ENCODE measurements around the gene S100A6.

S100A6 gene

GRCh38 chr1:153548722-153549688 lies 13.2 kb upstream of the S100A6 start, which contains the start of gene S100A3:
Gene S100A3 (minus strand): TSS chr1:153549258. CDS start chr1:153548485, 773 bp downstream.
- peak within 1 kb of the TSS; percentile 86 to 100 (median 95) for H3K4me2 ChIP-seq

GRCh38 chr1:153547560-153548551 lies 12.1 kb upstream of the S100A6 start:
- TF ChIP-seq Cebpa-rat (IDR thresholded peaks at IDR 0.05): no peak
- Histone ChIP-seq H3K9ac (peak overlapping the region in 9 of 11 experiments; percentile 16 to 79 (median 74); a peak in 16 of 22 replicates), H3K27ac (peak overlapping the region in 9 of 11 experiments; percentile 5 to 85 (median 81); a peak in 15 of 22 replicates), H3K36me3 (peaks cover 0 to 20% (median 15%) of the 10 kb centered on the region in 11 experiments; a peak in 13 of 22 replicates), H3K4me1 (peaks cover 86 to 97% (median 88%) of the 10 kb centered on the region in 10 experiments), H3K27me3 (no peaks in the 10 kb centered on the region), H3K4me2 (peak overlapping the region; percentile 86 to 100 (median 95)), H4K20me1 (peaks cover 0 to 26% (median 0%) of the 10 kb centered on the region in 11 experiments; a peak in 6 of 22 replicates), H3K9me3 (replicated peaks in 1 of 11) (no peaks in the 10 kb centered on the region), H3K4me3 (no peak overlapping the region)

More at GRCh38 chr1:153548722-153549688, 13.2 kb upstream of the S100A6 start, which contains the start of gene S100A3:
- Histone ChIP-seq H4K20me1 (peaks cover 0 to 14% (median 0%) of the 10 kb centered on the region in 11 experiments; a peak in 6 of 22 replicates), H3K4me3 (no peak within 1 kb of the TSS), H3K27ac (peak within 1 kb of the TSS in 8 of 11 experiments; percentile 38 to 83 (median 67); a peak in 14 of 22 replicates), H3K9me3 (replicated peaks in 1 of 11) (no peaks in the 10 kb centered on the region), H3K27me3 (no peaks in the 10 kb centered on the region), H3K4me1 (peaks cover 83 to 97% (median 88%) of the 10 kb centered on the region in 10 experiments), H3K36me3 (peaks cover 0 to 9% (median 6%) of the 10 kb centered on the region in 11 experiments; a peak in 12 of 22 replicates), H3K9ac (peak within 1 kb of the TSS in 7 of 11 experiments; percentile 1 to 43 (median 24); a peak in 7 of 22 replicates)
- TF ChIP-seq Cebpa-rat (IDR thresholded peaks at IDR 0.05): no peak

- peaks cover 0 to 34% (median 0%) of the 10 kb centered on the region in 11 experiments; a peak in 6 of 22 replicates for H4K20me1 ChIP-seq
- no peak for TF ChIP-seq Cebpa-rat (IDR thresholded peaks at IDR 0.05)
- peak overlapping the region; percentile 66 to 79 (median 76); a peak in 21 of 22 replicates for H3K9ac ChIP-seq
- H3K9me3 ChIP-seq (replicated peaks in 1 of 11): no peaks in the 10 kb centered on the region
- peak overlapping the region; percentile 86 to 100 (median 95) for H3K4me2 ChIP-seq
- H3K4me1 ChIP-seq: peaks cover 90 to 100% (median 97%) of the 10 kb centered on the region in 10 experiments
- H3K36me3 ChIP-seq: peaks cover 0 to 25% (median 15%) of the 10 kb centered on the region in 11 experiments; a peak in 13 of 22 replicates
- H3K27ac ChIP-seq: peak overlapping the region; percentile 61 to 85 (median 78); a peak in 21 of 22 replicates
- H3K27me3 ChIP-seq: no peaks in the 10 kb centered on the region
- peak overlapping the region in 5 of 10 experiments; percentile 18 to 82 (median 69); a peak in 9 of 20 replicates for H3K4me3 ChIP-seq
Observed at GRCh38 chr1:153546796-153547559, 11.2 kb upstream of the S100A6 start.

GRCh38 chr1:153546371-153546770 lies 10.6 kb upstream of the S100A6 start:
- Histone ChIP-seq H3K4me3 (peak overlapping the region in 8 of 10 experiments; percentile 34 to 82 (median 66); a peak in 14 of 20 replicates), H3K9me3 (replicated peaks in 1 of 11) (no peaks in the 10 kb centered on the region), H4K20me1 (peaks cover 0 to 35% (median 0%) of the 10 kb centered on the region in 11 experiments; a peak in 6 of 22 replicates), H3K4me1 (peaks cover 90 to 100% (median 100%) of the 10 kb centered on the region in 10 experiments), H3K4me2 (peak overlapping the region; percentile 86 to 100 (median 95)), H3K36me3 (peaks cover 0 to 25% (median 15%) of the 10 kb centered on the region in 11 experiments; a peak in 13 of 22 replicates), H3K27me3 (no peaks in the 10 kb centered on the region), H3K27ac (peak overlapping the region; percentile 61 to 85 (median 78)), H3K9ac (peak overlapping the region; percentile 66 to 79 (median 76))
- no peak for TF ChIP-seq Cebpa-rat (IDR thresholded peaks at IDR 0.05)

GRCh38 chr1:153545067-153546055 lies 9.6 kb upstream of the S100A6 start, which contains the start of gene S100A4:
Gene S100A4 (minus strand): TSS chr1:153545806. CDS start chr1:153544794, 1,012 bp downstream.
- peak within 1 kb of the TSS; percentile 66 to 79 (median 76) for H3K9ac ChIP-seq
- H3K4me3 ChIP-seq: peak within 1 kb of the TSS; percentile 34 to 82 (median 62)
- no peak for TF ChIP-seq Cebpa-rat (IDR thresholded peaks at IDR 0.05)
- peaks cover 0 to 25% (median 15%) of the 10 kb centered on the region in 11 experiments; a peak in 13 of 22 replicates for H3K36me3 ChIP-seq
- H3K9me3 ChIP-seq (replicated peaks in 1 of 11): no peaks in the 10 kb centered on the region
- H4K20me1 ChIP-seq: peaks cover 0 to 35% (median 0%) of the 10 kb centered on the region in 11 experiments; a peak in 6 of 22 replicates
- peaks cover 90 to 100% (median 100%) of the 10 kb centered on the region in 10 experiments for H3K4me1 ChIP-seq
- H3K27ac ChIP-seq: peak within 1 kb of the TSS; percentile 61 to 85 (median 78)
- H3K4me2 ChIP-seq: peak within 1 kb of the TSS; percentile 86 to 100 (median 95)
- H3K27me3 ChIP-seq: no peaks in the 10 kb centered on the region

GRCh38 chr1:153544453-153545066 lies 8.8 kb upstream of the S100A6 start:
- Histone ChIP-seq H3K4me2 (peak overlapping the region; percentile 86 to 100 (median 95)), H3K4me1 (peaks cover 90 to 100% (median 100%) of the 10 kb centered on the region in 10 experiments), H4K20me1 (peaks cover 0 to 35% (median 0%) of the 10 kb centered on the region in 11 experiments; a peak in 6 of 22 replicates), H3K36me3 (peaks cover 0 to 25% (median 15%) of the 10 kb centered on the region in 11 experiments; a peak in 13 of 22 replicates), H3K27ac (peak overlapping the region in 10 of 11 experiments; percentile 37 to 85 (median 80); a peak in 19 of 22 replicates), H3K9me3 (replicated peaks in 1 of 11) (no peaks in the 10 kb centered on the region), H3K9ac (peak overlapping the region; percentile 66 to 79 (median 76); a peak in 21 of 22 replicates), H3K27me3 (no peaks in the 10 kb centered on the region), H3K4me3 (peak overlapping the region; percentile 34 to 82 (median 62); a peak in 19 of 20 replicates)
- TF ChIP-seq Cebpa-rat (IDR thresholded peaks at IDR 0.05): no peak
